HG03439 (cell line): Measurements from ENCODE around the gene TP73.

ENCODE experiments used
- ATAC-seq: cut with Tn5 transposase; IDR thresholded peaks from one replicate; pipeline ENCODE4 v1.9.1; 2021; ENCODE audit warnings: mild to moderate bottlenecking, moderate library complexity; ENCODE audit not compliant: unreplicated experiment

The TP73 gene

DNA sequence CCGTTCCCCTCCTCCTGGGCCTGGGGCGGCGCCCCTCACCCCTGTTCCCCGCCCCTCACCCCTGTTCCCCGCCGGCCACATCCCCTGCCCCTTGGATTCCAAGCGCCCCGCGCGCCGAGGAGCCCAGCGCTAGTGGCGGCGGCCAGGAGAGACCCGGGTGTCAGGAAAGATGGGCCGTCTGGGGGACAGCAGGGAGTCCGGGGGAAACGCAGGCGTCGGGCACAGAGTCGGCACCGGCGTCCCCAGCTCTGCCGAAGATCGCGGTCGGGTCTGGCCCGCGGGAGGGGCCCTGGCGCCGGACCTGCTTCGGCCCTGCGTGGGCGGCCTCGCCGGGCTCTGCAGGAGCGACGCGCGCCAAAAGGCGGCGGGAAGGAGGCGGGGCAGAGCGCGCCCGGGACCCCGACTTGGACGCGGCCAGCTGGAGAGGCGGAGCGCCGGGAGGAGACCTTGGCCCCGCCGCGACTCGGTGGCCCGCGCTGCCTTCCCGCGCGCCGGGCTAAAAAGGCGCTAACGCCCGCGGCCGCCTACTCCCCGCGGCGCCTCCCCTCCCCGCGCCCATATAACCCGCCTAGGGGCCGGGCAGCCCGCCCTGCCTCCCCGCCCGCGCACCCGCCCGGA lies at the start of gene TP73:
TP73 (plus strand) TSS at position 587 of the 618 bp plus-strand sequence. CDS start 29,850 bp downstream, outside the sequence.
- ATAC-seq, result peak; percentile 27

GRCh38 chr1:3603156-3603555 lies 49.2 kb upstream of the TP73 start:
- no peak for ATAC-seq

- ATAC-seq, result no peak
Measured at GRCh38 chr1:3603571-3604467, 48.5 kb upstream of the TP73 start.

DNA sequence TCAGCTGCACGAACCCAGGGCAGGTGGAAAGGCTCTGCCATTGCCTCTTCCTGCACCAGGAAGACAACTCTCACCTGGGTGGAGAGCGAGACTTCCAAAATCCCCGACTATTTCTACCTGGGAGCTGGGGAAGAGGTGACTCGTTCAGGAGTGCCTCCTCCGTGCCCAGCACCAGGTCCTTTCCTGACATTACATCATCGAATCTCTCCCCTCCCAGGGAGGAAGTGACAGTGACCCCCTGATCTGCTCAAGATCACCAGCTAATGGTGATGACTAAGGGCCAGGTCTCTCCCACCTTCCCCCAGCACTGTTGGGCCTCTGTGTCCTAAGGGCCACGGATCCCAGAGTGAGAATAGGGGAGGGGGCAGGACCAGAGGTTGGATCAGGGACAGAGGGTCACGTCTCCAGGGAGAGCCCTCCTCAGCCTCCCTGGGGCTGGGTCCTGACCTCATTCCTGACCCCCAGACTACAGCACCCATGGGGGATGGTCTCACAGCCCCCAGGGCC lies 47.8 kb upstream of the TP73 start:
- no peak for ATAC-seq

- ATAC-seq, result no peak
Measured at GRCh38 chr1:3604997-3605823, 47.1 kb upstream of the TP73 start.

DNA sequence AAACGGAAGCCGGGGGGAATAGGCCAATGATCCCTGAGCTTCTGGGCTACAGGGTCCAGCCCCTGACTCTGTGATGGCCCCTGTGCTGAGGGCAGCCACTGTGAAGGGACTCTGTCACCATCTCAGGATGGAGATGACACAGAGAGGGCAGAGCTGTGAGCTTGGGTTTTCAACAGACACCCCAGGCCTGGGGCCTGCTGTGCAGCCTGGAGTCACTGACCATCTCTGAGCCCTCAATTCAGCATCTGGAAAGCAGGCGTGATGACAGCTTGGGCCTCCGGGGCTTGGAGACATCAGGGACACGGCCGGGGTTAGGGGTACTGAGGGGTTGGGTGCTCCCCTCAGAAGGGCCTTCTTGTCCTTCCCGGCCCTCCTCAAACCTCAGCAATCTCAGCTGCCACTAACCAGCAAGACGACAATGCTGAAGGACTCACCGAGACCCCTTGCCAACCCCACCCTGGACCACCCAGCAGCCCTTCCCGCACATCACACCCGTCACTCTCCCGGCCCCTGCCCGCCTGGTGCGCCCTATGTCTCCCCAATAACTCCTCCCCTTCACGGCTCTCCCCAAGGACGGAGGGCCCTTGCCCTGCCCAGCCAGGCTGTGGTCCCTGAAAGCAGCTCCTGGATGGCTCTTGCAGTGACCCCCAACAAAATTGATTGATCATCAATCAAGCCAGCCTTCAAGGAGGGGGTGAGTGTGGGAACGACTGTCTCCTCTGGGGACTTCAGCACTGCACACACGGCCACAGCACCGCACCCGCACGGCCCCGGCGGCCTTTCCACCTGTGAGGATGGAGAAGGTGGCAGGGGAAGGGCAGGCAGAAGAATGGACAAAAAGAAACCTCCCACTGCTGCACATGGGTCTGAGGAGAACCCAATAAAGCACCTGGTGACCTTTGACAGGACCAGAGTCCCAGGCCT lies 45.3 kb upstream of the TP73 start:
- no peak for ATAC-seq

- no peak for ATAC-seq
Measured at GRCh38 chr1:3607703-3608065, 44.6 kb upstream of the TP73 start.

DNA sequence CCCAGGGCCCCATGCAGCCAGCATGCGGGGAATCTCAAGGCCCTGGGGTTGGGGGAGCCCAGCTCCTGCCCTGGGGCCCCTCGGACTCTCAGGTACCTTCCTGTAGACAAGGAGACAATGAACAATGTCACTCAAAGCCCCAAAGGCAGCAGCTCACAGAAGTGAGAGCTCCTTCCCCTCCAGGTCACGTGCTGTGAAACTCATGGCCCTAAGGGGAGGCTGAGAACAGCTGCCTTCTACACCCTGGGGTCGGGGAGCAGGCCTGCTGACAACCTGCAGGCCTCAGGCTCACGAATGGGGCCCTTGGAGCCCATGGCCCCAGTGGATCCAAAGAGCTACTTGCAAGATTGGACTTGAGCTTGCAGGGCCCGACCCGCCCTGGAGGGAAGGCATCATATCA lies 44.2 kb upstream of the TP73 start:
- ATAC-seq, result no peak

GRCh38 chr1:3609016-3609768 lies 43.1 kb upstream of the TP73 start:
- ATAC-seq, result no peak

GRCh38 chr1:3609769-3610526 lies 42.4 kb upstream of the TP73 start:
- ATAC-seq, result no peak

GRCh38 chr1:3610527-3611169 lies 41.7 kb upstream of the TP73 start:
- ATAC-seq, result no peak

- ATAC-seq, result no peak
Measured at GRCh38 chr1:3611170-3612019, 40.9 kb upstream of the TP73 start, which contains the start of gene MEGF6. TSS of gene MEGF6 (minus strand) at chr1:3611508. CDS start at chr1:3611268, 240 bp downstream.

DNA sequence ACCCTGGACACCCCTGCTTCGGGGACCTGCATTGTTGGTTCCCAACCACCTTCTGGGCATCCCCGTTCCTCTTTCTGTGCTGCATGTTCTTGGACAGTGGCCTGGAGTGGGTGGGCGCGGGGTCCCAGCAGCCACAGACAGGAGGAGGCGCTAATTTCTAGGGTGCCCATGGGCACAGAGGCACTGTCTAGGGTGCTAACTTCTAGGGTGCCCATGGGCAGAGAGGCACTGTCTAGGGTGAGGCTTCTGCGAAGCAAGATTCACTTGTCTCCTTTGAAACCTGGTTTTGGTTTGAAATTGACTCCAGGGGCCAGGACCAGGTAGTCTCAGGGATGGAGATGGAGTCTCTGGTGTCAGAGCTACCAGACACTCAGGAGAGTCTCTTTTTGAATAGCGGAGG lies 40.2 kb upstream of the TP73 start:
- no peak for ATAC-seq

DNA sequence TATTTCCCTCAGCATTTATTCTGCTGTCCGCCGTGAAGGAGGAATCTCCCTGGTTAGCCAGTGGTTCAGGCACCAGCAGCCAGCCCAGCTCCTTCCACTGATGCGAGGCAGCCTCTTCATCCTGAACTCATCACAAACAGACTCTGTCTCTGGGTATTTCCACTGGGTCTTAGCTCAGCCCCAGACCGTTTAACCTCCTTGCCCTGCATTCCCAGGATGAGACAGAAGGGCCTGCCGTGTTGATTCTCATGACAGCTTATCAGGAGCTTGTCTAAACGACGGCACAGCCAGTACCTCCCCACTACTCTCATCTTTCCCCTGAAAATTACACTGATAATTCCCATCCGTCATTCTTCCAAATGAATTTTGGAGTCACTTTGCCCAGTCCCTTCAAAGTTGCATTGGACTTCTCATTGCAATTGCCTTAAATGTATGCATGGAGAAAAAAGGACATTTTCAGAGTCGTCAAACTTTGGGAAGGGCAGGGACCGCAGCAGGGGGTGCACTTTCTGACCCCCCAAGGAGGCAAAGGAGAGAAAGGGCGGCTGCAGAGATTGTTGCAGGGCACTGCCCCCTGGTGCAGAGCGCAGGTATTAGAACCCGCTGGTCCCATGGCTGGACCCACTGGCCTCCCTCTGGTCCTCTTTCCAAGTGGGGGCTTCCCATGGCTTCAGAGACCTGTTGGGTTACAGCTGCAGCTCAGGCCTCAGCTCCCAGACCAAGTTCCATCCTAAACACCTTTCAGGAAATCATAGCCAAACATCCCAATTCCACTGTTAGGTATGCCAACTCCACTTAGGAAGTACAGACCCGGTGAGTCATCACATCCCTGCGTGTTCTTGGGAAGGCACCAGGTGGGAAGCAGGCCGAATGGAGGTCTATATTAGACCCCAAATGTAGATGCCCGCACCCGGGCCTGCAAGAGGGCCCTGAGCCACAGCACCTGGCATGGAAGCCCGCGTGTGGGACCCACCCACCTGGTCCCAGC lies 37.3 kb upstream of the TP73 start:
- no peak for ATAC-seq

GRCh38 chr1:3616861-3617260 lies 35.5 kb upstream of the TP73 start:
- no peak for ATAC-seq

DNA sequence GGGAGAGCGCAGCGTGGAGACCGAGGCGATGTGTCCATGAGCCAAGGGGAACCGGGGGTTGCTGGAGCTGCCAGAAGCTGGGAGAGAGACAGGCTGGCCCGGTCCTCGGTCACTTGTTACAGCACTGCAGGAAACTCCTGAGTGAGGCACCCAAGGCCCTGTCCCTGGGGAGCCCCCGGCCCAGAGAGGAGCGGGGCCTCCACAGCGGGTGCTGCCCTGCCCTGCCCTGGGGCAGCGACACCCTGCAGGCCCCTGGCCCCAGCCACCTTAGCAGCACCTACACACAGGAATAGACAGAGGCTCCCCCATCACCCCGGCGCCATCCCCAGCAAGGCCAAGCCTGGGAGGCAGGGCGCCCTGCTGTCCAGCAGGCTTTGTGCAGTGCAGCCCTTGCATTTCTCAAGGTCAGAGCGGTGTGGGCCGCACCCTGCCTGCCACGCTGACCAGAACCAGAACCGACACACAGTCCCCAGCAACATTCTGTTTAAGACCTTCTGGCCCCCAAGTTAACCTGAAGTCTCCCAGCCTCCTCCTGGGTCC lies 34.4 kb upstream of the TP73 start:
- no peak for ATAC-seq
